HepG2 (cell line): ENCODE data around the gene ATG4B. TPM values are rescaled to one million over a fixed set of nuclear protein-coding genes. Genes with fewer than 3 reads are reported as not detected.

Experiments
- ELK4 ChIP-seq: sonication (generic); formaldehyde crosslinking; IDR thresholded peaks from 2 replicates; pipeline ENCODE4 v1.9.0; 2021; ENCODE audit warnings: missing genetic modification reagents, borderline replicate concordance
- HNRNPK ChIP-seq: fragments of 200-400 bp; formaldehyde crosslinking; IDR thresholded peaks from 2 replicates; pipeline ENCODE4 v1.6.1; 2018; ENCODE audit warnings: low read length, low read depth, moderate library complexity, mild to moderate bottlenecking; ENCODE audit not compliant: poor library complexity, severe bottlenecking
- MBD4 ChIP-seq: IDR thresholded peaks from 2 replicates; pipeline ENCODE4 v1.6.1; 2012; ENCODE audit warnings: low read length, inconsistent platforms, borderline replicate concordance
- NFKB2 ChIP-seq: sonication (generic); formaldehyde crosslinking; IDR thresholded peaks from 2 replicates; pipeline ENCODE4 v1.4.0; 2020; ENCODE audit warnings: missing genetic modification reagents, borderline replicate concordance
- PATZ1 ChIP-seq: sonication (generic); formaldehyde crosslinking; IDR thresholded peaks from 2 replicates; pipeline ENCODE4 v1.4.0; 2020; ENCODE audit warnings: missing genetic modification reagents
- SALL2 ChIP-seq: sonication (generic); formaldehyde crosslinking; IDR thresholded peaks from 2 replicates; pipeline ENCODE4 v1.8.1; 2023; ENCODE audit warnings: mild to moderate bottlenecking, missing genetic modification reagents, inconsistent platforms
- ZBTB25 ChIP-seq: IDR thresholded peaks from 2 replicates; pipeline ENCODE4 v1.6.1; 2018; ENCODE audit warnings: missing genetic modification reagents
- ZFP37 ChIP-seq: sonication (generic); formaldehyde crosslinking; IDR thresholded peaks from 2 replicates; pipeline ENCODE4 v1.4.0; 2020; ENCODE audit warnings: missing genetic modification reagents, borderline replicate concordance
- ZFP90 ChIP-seq: sonication (generic); formaldehyde crosslinking; IDR thresholded peaks from 2 replicates; pipeline ENCODE4 v1.8.0; 2022; ENCODE audit warnings: missing genetic modification reagents, mild to moderate bottlenecking, inconsistent platforms, borderline replicate concordance
- ZNF318 ChIP-seq: sonication (generic); formaldehyde crosslinking; IDR thresholded peaks from 2 replicates; pipeline ENCODE4 v1.4.0; 2020; ENCODE audit warnings: mild to moderate bottlenecking, missing genetic modification reagents
- ZNF354B ChIP-seq: sonication (generic); formaldehyde crosslinking; IDR thresholded peaks from 2 replicates; pipeline ENCODE4 v1.8.0; 2022; ENCODE audit warnings: mild to moderate bottlenecking, missing genetic modification reagents
- ZNF446 ChIP-seq: sonication (generic); formaldehyde crosslinking; IDR thresholded peaks from 2 replicates; pipeline ENCODE4 v1.5.0; 2020; ENCODE audit warnings: mild to moderate bottlenecking, missing genetic modification reagents
- ZNF572 ChIP-seq: sonication (generic); formaldehyde crosslinking; IDR thresholded peaks from 2 replicates; pipeline ENCODE4 v1.5.1; 2020; ENCODE audit warnings: mild to moderate bottlenecking, missing genetic modification reagents
- ZNF703 ChIP-seq: sonication (generic); formaldehyde crosslinking; IDR thresholded peaks from 2 replicates; pipeline ENCODE4 v1.5.1; 2020; ENCODE audit warnings: missing genetic modification reagents, mild to moderate bottlenecking, moderate library complexity, borderline replicate concordance
- ZNF781 ChIP-seq: sonication (generic); formaldehyde crosslinking; IDR thresholded peaks from 2 replicates; pipeline ENCODE4 v1.5.1; 2020; ENCODE audit warnings: borderline replicate concordance, mild to moderate bottlenecking, missing genetic modification reagents; ENCODE audit errors: not compliant biosample characterization
- polyA plus RNA-seq, 8 experiments: library from polyadenylated mRNA; depleted of rRNA in 3 of 8; stranded (reverse) in 7 of 8; unstranded in 1 of 8; fragments of >200 nt; fragmentation: Illumina TruSeq in 4 of 8; extraction: Trizol in 4 of 8; gene quantifications; 2 replicates each; pipeline versions ENCODE4 v1.2.1 to v1.2.3, GENCODE V29; 2011 to 2016; ENCODE audit warnings: low read depth in 4 of 8, missing spikeins in 1 of 8, mixed read lengths in 1 of 8; ENCODE audit not compliant: insufficient read depth in 1 of 8
- total RNA-seq, 5 experiments: library from RNA; depleted of rRNA; stranded (reverse); fragments of >200 nt; fragmentation: Illumina TruSeq; extraction: Trizol; gene quantifications; 2 replicates each; pipeline ENCODE4 v1.2.3, GENCODE V29; 2016; ENCODE audit warnings: low read depth in 1 of 5

The ATG4B gene
- total and polyA plus RNA-seq, 2 of the 13 experiments (the other 11 are each of a cell fraction or from before 2014, with no cell fraction given), result 95.5 to 239 TPM

GRCh38 chr2:241609859-241610793 is 27.4 kb upstream of the ATG4B start (continued):
- peak; percentile 83 for TF ChIP-seq HNRNPK
- TF ChIP-seq ZFP90 (CRISPR knock-in tag), result peak; percentile 73; the same call in 1 of the 2 replicates
- peak; percentile 69; the same call in 1 of the 2 replicates for TF ChIP-seq ZNF703 (CRISPR knock-in tag)
- no peak for TF ChIP-seq ZNF318
- TF ChIP-seq ZBTB25 (CRISPR knock-in tag), result peak; percentile 88
- TF ChIP-seq SALL2, result peak; percentile 89
- peak; percentile 88 for TF ChIP-seq ZNF446
- TF ChIP-seq ZNF354B, result no peak
- TF ChIP-seq ZNF572 (CRISPR knock-in tag), result no peak
- peak; percentile 90; the same call in 1 of the 2 replicates for TF ChIP-seq ELK4 (CRISPR knock-in tag)
- no peak for TF ChIP-seq ZNF781 (CRISPR knock-in tag)
- TF ChIP-seq ZFP37 (CRISPR knock-in tag), result no peak
- TF ChIP-seq NFKB2 (CRISPR knock-in tag), result peak; percentile 89; the same call in 1 of the 2 replicates
- peak; percentile 94 for TF ChIP-seq PATZ1 (CRISPR knock-in tag)
- TF ChIP-seq MBD4, result no peak
